ENCODE data around the gene LFNG. TPM values are rescaled to one million over a fixed set of nuclear protein-coding genes. Genes with fewer than 3 reads are reported as not detected.
A peak's percentile ranks its signal among the peaks of the same experiment; 100 is the strongest.

The LFNG gene
- total RNA-seq, 1 experiment from 2014 or later, result 2.4 TPM

- no peaks in the 10 kb centered on the region for H3K4me1 Mint-ChIP-seq (ENCODE audit: insufficient read depth, unreplicated experiment)
- ChIA-PET CTCF (no interaction called here), POLR2A (no interaction called here)
- H3K36me3 Mint-ChIP-seq (ENCODE audit: insufficient read depth, unreplicated experiment), result peaks cover 17% of the 10 kb centered on the region
- no peak for DNase-seq (ENCODE audit: unreplicated experiment)
- H3K9me3 Mint-ChIP-seq (ENCODE audit: unreplicated experiment), result no peaks in the 10 kb centered on the region
- no peaks in the 10 kb centered on the region for H3K27me3 Mint-ChIP-seq (ENCODE audit: insufficient read depth, unreplicated experiment)
- intact Hi-C loops (cut with micrococcal nuclease), result no loop called here
- no peak overlapping the region for H3K4me3 Mint-ChIP-seq (ENCODE audit: unreplicated experiment)
- no peak overlapping the region for H3K27ac Mint-ChIP-seq (ENCODE audit: low read depth, unreplicated experiment)
- TF ChIP-seq CTCF (IDR thresholded peaks at IDR 0.05; ENCODE audit: unreplicated experiment), result no peak
- no TSS peak for BruUV-seq (replicated peaks)
These were observed 50.4 kb downstream of the LFNG start for GRCh38 chr7:2570021-2570420.

DNA sequence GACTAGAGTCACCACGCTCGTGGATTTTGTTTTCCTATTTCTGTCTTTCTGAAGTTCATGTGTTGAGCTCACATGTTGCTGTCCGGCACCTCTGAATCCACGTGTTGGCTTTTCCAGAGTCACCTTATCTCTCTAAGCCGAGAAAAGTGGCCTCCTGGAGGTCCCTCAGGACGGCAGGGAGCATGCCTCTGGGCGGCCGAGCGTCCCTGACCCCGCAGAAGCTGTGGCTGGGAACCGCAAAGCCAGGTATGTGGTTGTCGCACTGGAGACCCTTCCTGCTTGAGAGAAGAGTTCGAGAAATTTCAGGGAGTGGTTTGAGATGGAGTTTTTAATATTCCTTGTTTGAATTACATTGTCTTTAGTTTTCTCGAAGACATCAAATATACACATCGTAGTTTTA is 51.8 kb downstream of the LFNG start:
- Mint-ChIP-seq H3K27me3 (ENCODE audit: insufficient read depth, unreplicated experiment) (no peaks in the 10 kb centered on the region), H3K36me3 (ENCODE audit: insufficient read depth, unreplicated experiment) (peaks cover 31% of the 10 kb centered on the region), H3K4me3 (ENCODE audit: unreplicated experiment) (no peak overlapping the region), H3K9me3 (ENCODE audit: unreplicated experiment) (no peaks in the 10 kb centered on the region), H3K4me1 (ENCODE audit: insufficient read depth, unreplicated experiment) (no peaks in the 10 kb centered on the region), H3K27ac (ENCODE audit: low read depth, unreplicated experiment) (no peak overlapping the region)
- no TSS peak for BruUV-seq (replicated peaks)
- intact Hi-C loops (cut with micrococcal nuclease), result no loop called here
- DNase-seq (ENCODE audit: unreplicated experiment), result no peak
- ChIA-PET CTCF (interaction anchor here (0.6 to 1.0 kb wide), 3 partner anchors 57 to 142 kb away, joined by 3 to 8 read pairs (median 3); no protein-coding TSS in a partner anchor), POLR2A (interaction anchor here (0.9 to 1.2 kb wide), 2 partner anchors 9 to 15 kb away, joined by 3 read pairs; partner anchors contain the start of gene BRAT1)
- no peak for TF ChIP-seq CTCF (IDR thresholded peaks at IDR 0.05; ENCODE audit: unreplicated experiment)

DNA sequence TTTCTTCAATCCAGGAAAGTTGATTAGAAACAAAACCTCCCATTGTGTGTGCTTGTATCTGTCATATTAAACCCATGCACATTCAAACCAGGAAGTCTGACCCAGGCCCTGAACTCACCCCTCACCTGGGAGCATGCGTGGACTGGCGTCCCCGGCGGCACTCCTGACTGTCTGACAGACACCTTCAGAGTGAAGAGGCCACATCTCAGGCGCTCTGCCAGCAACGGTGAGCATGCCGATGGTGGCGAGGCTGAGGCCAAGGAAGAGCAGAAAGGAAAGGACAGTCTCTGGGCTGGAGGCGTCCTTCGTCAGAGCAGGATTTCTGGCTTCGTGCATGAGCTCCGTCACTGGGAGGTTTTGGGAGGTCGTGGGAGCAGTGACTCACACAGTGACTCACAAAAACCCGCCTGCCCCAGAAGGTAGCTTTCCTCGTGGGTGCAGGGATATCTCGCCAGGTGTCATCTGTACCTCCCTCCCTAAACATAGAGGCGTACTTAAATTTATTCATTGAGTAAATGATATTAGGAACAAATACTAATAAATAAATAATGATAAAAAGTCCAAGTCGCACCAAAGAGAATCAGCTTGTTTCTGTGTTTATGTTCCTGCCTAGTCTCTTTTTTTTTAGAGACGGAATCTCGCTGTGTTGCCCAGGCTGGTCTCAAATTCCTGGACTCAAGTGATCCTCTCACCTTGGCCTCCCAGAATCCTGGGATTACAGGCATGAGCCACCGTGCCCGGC is 52.7 kb downstream of the LFNG start:
- CTCF ChIA-PET, result interaction anchor here (0.6 kb wide), 1 partner anchor 135 kb away, joined by 8 read pairs; no protein-coding TSS in a partner anchor
- H3K9me3 Mint-ChIP-seq (ENCODE audit: unreplicated experiment), result no peaks in the 10 kb centered on the region
- no peaks in the 10 kb centered on the region for H3K27me3 Mint-ChIP-seq (ENCODE audit: insufficient read depth, unreplicated experiment)
- peak; percentile 60 for DNase-seq (ENCODE audit: unreplicated experiment)
- no peak overlapping the region for H3K4me3 Mint-ChIP-seq (ENCODE audit: unreplicated experiment)
- no peak for TF ChIP-seq CTCF (IDR thresholded peaks at IDR 0.05; ENCODE audit: unreplicated experiment)
- intact Hi-C loops (cut with micrococcal nuclease), result no loop called here
- no TSS peak for BruUV-seq (replicated peaks)
- no peak overlapping the region for H3K27ac Mint-ChIP-seq (ENCODE audit: low read depth, unreplicated experiment)
- POLR2A ChIA-PET, result interaction anchor here (0.7 to 1.2 kb wide), 4 partner anchors 9 to 28 kb away, joined by 3 to 4 read pairs (median 3); partner anchors contain the start of gene BRAT1
- H3K4me1 Mint-ChIP-seq (ENCODE audit: insufficient read depth, unreplicated experiment), result no peaks in the 10 kb centered on the region
- peaks cover 33% of the 10 kb centered on the region for H3K36me3 Mint-ChIP-seq (ENCODE audit: insufficient read depth, unreplicated experiment)

GRCh38 chr7:2573761-2574160 is 54.2 kb downstream of the LFNG start:
- intact Hi-C loops (cut with micrococcal nuclease), result no loop called here
- H3K9me3 Mint-ChIP-seq (ENCODE audit: unreplicated experiment), result no peaks in the 10 kb centered on the region
- H3K4me1 Mint-ChIP-seq (ENCODE audit: insufficient read depth, unreplicated experiment), result no peaks in the 10 kb centered on the region
- H3K27ac Mint-ChIP-seq (ENCODE audit: low read depth, unreplicated experiment), result no peak overlapping the region
- ChIA-PET POLR2A (no interaction called here), CTCF (no interaction called here)
- DNase-seq (ENCODE audit: unreplicated experiment), result no peak
- H3K4me3 Mint-ChIP-seq (ENCODE audit: unreplicated experiment), result no peak overlapping the region
- no peak for TF ChIP-seq CTCF (IDR thresholded peaks at IDR 0.05; ENCODE audit: unreplicated experiment)
- BruUV-seq (replicated peaks), result no TSS peak
- peaks cover 35% of the 10 kb centered on the region for H3K36me3 Mint-ChIP-seq (ENCODE audit: insufficient read depth, unreplicated experiment)
- H3K27me3 Mint-ChIP-seq (ENCODE audit: insufficient read depth, unreplicated experiment), result no peaks in the 10 kb centered on the region

Measured in MCF 10A (cell line).